Esophagus squamous epithelium (tissue), 4 donors: ENCODE measurements around the gene ABCC1.

Experiments used
- POLR2A ChIP-seq, 4 donors: fragments of 450-650 bp; IDR thresholded peaks; one replicate each; pipeline ENCODE4 v1.6.1; 2017; ENCODE audit warnings: antibody characterized with exemption in 4 of 4, mild to moderate bottlenecking in 4 of 4, moderate library complexity in 3 of 4
- TF ChIP-seq, protein P1 (sequence below), 6 experiments: fragments of 450-650 bp in 4 of 6; fragments of 200-600 bp in 2 of 6; sonication (generic) in 2 of 6; IDR thresholded peaks; one replicate each; pipeline ENCODE4 v1.5.1; 2016 to 2019; ENCODE audit warnings: antibody characterized with exemption in 6 of 6, mild to moderate bottlenecking in 4 of 6, moderate library complexity in 4 of 6

- TF ChIP-seq, protein P1, sequence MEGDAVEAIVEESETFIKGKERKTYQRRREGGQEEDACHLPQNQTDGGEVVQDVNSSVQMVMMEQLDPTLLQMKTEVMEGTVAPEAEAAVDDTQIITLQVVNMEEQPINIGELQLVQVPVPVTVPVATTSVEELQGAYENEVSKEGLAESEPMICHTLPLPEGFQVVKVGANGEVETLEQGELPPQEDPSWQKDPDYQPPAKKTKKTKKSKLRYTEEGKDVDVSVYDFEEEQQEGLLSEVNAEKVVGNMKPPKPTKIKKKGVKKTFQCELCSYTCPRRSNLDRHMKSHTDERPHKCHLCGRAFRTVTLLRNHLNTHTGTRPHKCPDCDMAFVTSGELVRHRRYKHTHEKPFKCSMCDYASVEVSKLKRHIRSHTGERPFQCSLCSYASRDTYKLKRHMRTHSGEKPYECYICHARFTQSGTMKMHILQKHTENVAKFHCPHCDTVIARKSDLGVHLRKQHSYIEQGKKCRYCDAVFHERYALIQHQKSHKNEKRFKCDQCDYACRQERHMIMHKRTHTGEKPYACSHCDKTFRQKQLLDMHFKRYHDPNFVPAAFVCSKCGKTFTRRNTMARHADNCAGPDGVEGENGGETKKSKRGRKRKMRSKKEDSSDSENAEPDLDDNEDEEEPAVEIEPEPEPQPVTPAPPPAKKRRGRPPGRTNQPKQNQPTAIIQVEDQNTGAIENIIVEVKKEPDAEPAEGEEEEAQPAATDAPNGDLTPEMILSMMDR (IDR thresholded peaks at IDR 0.05): no peak
- no peak for TF ChIP-seq POLR2A (IDR thresholded peaks at IDR 0.05)
These were observed 234.1 kb downstream of the ABCC1 start for GRCh38 chr16:16183562-16183961.
